ENCODE data around the gene RNF115.

DNA sequence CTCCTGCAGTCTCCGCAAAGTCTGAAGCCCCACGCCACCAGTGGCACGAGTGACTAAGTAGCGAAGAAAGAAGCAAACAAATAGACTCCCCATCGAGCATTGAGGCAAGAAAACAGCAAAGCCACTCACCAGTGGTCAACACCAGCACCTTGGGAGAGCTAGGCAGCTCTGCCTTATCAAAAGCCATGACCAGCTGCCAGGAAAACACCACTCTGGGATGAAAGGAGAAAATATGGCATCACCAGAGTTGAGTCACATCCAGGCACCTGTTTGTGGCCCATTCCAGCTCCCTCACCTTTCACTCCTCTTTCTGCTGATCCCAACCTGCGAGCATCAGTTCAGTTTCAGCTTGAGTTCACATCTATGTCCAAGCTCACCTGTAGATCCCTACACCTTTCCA is 134.0 kb downstream of the RNF115 start:
- TF ChIP-seq, protein P1, sequence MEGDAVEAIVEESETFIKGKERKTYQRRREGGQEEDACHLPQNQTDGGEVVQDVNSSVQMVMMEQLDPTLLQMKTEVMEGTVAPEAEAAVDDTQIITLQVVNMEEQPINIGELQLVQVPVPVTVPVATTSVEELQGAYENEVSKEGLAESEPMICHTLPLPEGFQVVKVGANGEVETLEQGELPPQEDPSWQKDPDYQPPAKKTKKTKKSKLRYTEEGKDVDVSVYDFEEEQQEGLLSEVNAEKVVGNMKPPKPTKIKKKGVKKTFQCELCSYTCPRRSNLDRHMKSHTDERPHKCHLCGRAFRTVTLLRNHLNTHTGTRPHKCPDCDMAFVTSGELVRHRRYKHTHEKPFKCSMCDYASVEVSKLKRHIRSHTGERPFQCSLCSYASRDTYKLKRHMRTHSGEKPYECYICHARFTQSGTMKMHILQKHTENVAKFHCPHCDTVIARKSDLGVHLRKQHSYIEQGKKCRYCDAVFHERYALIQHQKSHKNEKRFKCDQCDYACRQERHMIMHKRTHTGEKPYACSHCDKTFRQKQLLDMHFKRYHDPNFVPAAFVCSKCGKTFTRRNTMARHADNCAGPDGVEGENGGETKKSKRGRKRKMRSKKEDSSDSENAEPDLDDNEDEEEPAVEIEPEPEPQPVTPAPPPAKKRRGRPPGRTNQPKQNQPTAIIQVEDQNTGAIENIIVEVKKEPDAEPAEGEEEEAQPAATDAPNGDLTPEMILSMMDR (IDR thresholded peaks at IDR 0.05; ENCODE audit: insufficient read depth, low read depth, low read length): no peak
- no peak for TF ChIP-seq EZH2 (IDR thresholded peaks at IDR 0.05; ENCODE audit: insufficient read depth, low read length)

Data from astrocyte (in vitro differentiated cells and primary cell).